Measurements from ENCODE around the gene PPP4R3A.
"Not testable (repeated sequence)": the region's sequence is repeated elsewhere in the genome, so short reads cannot be mapped to it uniquely, and the experiment has no call there.

Gene PPP4R3A

GRCh38 chr14:91506226-91506625 lies 3.9 kb downstream of the PPP4R3A start:
- no peak for FAIRE-seq
- no peak for DNase-seq (ENCODE audit: low spot score)

DNA sequence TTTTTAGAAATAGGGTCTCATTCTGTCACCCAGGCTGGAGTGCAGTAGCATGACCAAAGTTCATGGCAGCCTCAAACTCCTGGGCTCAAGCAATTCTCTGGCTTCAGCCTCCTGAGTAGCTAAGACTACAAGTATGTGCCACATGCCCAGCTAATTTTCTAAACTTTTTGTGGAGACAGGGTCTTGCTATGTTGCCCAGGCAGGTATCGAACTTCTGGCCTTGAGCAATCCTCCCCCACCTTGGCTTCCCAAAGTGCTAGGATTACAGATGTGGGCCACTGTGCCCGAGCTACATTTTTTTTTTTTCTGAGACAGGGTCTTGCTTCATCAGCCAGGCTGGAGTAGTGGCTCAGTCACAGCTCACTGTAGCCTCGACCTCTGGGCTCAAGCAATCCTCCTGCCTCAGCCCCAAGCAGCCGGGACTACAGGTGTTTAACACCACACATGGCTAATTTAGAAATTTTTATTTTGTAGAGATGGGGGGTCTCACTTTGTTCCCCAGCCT lies 7.1 kb downstream of the PPP4R3A start:
- no peak for FAIRE-seq

DNA sequence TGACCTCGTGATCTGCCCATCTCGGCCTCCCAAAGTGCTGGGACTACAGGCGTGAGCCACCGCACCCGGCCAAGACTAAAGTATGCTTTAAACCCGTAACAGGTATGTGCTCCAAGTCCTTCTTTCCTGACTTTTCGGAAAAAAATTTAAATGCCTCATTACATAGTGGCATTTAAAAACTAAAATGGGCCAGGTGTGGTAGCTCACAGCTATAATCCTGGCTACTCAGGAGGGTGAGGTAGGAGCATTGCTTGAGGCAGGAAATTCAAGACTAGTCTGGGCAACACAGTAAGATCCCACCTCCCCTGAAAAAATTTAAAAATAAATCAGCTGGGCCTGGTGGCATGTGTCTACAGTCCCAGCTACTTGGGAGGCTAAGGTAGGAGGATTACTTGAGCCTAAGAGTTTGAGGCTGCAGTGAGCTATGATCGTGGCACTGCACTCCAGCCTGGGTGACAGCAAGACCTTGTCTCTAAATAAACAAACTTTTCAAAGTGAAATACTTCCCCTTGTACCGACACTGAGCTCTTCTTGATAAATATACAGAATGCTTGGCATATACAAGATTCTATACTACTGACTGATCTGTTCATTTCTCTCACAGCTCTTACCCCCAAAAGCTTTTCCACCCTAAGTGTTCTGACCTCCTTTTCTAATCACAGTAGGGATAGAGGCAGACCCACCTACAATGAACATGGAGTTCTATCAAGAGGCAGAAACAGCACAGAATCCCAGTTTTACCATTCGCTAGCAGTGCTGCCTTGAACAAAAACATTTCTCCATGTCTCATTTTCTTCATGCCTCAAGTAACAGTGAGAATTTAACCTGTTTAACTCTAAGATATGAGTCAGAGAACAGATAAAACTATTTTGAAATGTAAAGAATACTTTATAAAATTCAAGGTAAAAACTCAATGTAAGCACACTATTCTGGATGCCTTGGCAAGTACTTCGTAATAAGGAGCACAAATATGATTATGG lies 7.9 kb downstream of the PPP4R3A start:
- DNase-seq (ENCODE audit: low spot score) (no peak), FAIRE-seq (no peak)

More for the DNA sequence above, 7.1 kb downstream of the PPP4R3A start:
- no peak for DNase-seq (ENCODE audit: low spot score)

DNA sequence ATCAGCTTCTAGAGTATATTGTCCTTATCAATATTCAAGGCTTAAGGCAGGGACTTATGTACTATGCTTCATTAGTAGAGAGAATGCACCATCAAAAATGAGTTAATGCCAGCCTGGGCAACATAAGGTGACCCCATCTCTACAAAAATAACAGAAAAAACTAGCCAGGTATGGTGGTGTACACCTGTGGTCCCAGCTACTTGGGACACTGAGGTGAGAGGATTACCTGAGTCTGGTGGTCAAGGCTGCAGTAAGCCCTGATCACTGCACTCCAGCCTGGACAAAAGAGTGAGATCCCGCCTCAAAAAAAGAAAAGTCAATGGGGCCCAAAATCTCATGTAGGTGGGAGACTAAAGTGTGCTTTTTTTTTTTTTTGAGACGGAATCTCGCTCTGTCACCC lies 8.8 kb downstream of the PPP4R3A start:
- no peak for DNase-seq (ENCODE audit: low spot score)
- FAIRE-seq, result no peak

DNA sequence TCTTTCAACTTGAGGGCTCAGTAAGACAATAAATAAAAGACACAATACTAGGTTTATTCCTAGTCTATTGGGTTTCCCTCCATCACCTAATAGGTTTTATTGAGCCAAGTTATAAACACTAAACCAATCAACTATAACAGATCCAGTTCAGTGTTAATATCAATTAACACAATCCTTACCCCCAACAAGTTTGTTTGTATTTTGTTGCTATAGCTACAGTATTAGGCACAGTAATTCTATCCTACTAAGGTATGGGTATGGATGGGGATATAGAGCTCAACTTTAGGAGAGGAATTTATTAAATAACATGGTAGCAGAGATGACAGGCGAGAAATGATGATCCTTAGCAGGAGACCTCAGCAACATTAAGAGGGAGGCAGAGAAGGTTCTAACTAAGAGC lies 13.3 kb downstream of the PPP4R3A start:
- FAIRE-seq (no peak), DNase-seq (ENCODE audit: low spot score) (peak; percentile 6)

DNA sequence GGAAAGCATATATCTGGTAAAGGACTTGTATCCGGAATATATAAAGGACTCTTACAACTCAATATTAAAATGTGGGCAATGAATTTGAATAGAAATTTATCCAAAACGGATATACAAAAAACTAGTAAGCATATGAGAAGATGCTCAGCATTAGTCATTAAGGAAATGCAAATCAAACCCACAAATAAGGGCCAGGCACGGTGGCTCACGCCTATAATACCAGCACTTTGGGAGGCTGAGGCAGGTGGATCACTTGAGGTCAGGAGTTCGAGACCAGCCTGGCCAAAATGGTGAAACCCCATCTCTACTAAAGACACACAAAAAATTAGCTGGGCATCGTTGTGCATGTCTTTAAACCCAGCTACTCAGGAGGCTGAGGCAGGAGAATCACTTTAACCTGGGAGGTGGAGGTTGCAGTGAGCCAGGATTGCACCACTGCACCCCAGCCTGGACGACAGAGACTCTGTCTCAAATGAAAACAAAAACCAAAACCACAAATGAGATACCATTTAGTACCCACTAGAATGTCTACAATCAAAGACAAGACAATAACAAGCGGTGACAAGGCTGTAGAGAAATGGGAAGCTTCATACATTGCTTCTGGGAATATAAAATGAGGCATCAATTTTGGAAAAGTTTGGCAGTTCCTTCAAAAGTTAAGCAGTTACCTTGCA lies 15.6 kb downstream of the PPP4R3A start:
- DNase-seq (ENCODE audit: low spot score); FAIRE-seq: not testable (repeated sequence)

DNA sequence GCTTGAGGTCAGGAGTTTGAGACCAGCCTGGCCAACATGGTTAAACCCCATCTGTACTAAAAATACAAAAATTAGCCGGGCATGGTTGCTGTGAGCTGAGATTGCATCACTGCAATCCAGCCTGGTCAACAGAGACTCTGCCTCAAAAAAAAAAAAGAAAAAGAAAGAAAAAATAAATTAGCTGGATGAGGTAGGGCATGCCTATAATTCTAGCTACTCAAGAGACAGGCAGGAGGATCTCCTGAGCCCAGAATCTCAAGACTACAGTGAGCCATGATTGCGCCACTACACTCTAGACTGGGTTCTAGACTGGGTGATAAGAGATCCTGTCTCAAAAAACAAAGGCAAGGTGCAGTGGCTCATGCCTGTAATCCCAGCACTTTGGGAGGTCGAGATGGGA lies 16.9 kb downstream of the PPP4R3A start:
- DNase-seq (ENCODE audit: low spot score) (no peak), FAIRE-seq (no peak)

GRCh38 chr14:91484744-91485143 lies 25.4 kb downstream of the PPP4R3A start:
- DNase-seq (ENCODE audit: low spot score) (no peak), FAIRE-seq (no peak)

- FAIRE-seq (no peak), DNase-seq (ENCODE audit: low spot score) (no peak)
Observed at GRCh38 chr14:91484186-91484585, 25.9 kb downstream of the PPP4R3A start.

- FAIRE-seq (no peak), DNase-seq (ENCODE audit: low spot score) (no peak)
Observed at GRCh38 chr14:91482263-91483013, 27.7 kb downstream of the PPP4R3A start.

DNA sequence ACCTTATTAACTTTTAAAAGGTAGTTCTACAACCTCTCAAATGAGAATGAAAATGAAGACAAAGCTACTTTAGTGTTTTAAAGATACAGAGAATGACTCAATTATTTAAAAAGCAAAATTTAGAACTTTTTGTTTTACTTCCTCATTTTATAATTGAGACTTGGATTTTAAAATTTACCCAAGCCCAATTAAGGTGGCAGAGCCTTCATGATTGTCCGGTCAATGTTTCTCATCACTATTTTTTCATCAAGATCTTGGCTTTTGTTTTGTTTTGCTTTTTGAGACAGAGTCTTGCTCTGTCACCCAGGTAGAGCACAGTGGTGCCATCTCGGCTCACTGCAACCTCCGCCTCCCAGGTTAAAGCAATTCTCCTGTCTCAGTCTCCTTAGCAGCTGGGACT lies 32.7 kb downstream of the PPP4R3A start:
- no peak for FAIRE-seq
- no peak for DNase-seq (ENCODE audit: low spot score)

- FAIRE-seq (no peak), DNase-seq (ENCODE audit: low spot score) (no peak)
Observed at GRCh38 chr14:91473046-91473445, 37.1 kb downstream of the PPP4R3A start.

DNA sequence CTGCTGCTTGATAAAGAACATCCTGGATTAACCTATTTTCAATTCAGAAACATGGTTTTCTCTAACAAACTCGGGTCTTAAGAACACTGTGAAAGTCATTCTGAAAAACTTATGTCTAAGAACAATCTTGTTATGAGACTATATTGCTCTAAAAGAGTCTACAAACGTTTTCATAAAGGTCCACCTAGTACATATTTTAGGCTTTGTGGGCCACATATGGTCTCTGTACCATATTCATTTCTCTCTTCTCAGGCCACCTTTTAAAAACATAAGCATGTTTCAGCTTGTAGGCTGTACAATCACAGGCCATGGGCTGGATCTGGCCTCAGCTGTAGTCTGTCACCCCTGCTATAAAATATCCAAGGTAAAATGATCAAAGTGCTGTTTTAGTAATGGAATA lies 39.9 kb downstream of the PPP4R3A start:
- no peak for FAIRE-seq
- no peak for DNase-seq (ENCODE audit: low spot score)

DNA sequence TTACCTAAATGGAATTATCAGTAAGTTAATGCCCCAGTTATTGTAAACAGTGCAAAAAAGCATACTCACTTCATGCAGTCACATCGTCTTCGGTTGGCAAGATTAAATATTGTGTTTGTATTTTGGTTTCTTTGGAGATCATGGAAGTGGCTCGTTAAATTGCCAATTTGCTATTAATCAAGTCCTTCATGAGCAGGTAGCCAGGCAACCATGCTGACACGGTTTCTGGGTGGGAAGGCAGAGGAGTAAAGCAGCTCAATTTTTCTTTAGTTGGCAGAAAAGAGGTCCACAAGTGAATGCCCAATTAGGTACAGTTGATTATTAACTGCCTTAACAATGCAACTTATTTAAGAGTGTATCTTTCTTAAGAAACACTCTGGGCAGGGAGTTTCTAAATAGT lies 43.9 kb downstream of the PPP4R3A start:
- DNase-seq (ENCODE audit: low spot score) (no peak), FAIRE-seq (no peak)

GRCh38 chr14:91464615-91465205 lies 45.4 kb downstream of the PPP4R3A start:
- DNase-seq (ENCODE audit: low spot score), result no peak
- FAIRE-seq, result no peak

GRCh38 chr14:91458612-91459011 lies 51.5 kb downstream of the PPP4R3A start:
- no peak for FAIRE-seq

DNA sequence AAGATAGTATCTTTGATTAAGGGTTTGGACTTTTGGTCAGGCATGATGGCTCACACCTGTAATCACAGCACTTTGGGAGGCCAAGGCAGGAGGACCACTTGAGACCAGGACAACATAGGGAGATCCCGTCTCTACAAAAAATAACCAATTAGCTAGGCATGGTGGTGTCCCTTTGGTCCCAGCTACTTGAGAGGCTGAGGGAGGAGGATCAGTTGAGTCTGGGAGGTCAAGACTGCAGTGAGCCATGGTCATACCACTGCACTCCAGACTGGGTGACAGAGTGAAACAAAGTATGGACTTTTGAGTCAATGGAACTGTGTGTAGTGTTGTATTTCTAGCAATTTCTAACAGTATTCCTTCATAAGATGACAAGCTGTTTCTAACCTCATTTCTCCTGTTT lies 53.8 kb downstream of the PPP4R3A start:
- no peak for FAIRE-seq
- no peak for DNase-seq (ENCODE audit: low spot score)

More at GRCh38 chr14:91458612-91459011, 51.5 kb downstream of the PPP4R3A start:
- no peak for DNase-seq (ENCODE audit: low spot score)

- DNase-seq (ENCODE audit: low spot score) (no peak), FAIRE-seq (no peak)
Observed at GRCh38 chr14:91454580-91454979, 55.5 kb downstream of the PPP4R3A start.

DNA sequence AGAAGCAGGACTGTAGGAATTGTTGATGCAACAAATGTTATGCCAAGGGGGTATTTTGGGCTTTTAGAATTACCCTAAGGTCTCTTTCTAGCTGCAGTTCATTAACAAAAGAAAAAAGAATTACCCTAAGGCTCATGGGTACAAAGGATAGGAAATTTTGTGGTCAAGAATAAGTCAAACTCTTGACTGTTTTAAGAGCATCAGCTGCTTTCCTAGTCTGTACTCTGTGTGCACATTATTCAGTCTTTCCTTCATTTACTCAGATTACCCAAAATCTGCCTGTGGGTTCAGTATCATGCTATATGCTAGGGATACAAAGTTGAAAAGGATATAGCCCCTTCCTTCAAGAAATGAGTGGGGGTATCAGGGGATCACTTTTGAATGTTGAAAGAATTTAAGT lies 56.0 kb downstream of the PPP4R3A start:
- FAIRE-seq, result no peak

DNA sequence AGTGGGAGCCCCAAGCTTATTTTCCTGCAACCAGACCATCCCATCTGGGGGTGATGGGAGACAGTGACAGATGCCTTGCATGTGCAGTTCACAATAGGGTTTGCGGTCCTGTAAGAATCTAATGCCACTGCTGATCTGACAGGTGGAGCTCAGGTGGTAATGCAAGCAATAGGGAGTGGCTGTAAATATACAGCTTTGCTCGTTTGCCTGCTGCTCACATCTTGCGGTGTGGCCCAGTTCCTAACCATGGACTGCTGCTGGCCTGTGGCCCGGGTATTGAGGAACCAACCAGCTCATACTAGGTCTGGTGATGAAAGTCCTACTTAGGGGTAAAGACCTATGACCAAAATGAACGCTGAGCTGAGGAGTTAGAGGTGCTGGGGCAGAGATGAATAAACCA lies 56.4 kb downstream of the PPP4R3A start:
- FAIRE-seq (no peak), DNase-seq (ENCODE audit: low spot score) (no peak)

More for the DNA sequence above, 56.0 kb downstream of the PPP4R3A start:
- DNase-seq (ENCODE audit: low spot score), result no peak

DNA sequence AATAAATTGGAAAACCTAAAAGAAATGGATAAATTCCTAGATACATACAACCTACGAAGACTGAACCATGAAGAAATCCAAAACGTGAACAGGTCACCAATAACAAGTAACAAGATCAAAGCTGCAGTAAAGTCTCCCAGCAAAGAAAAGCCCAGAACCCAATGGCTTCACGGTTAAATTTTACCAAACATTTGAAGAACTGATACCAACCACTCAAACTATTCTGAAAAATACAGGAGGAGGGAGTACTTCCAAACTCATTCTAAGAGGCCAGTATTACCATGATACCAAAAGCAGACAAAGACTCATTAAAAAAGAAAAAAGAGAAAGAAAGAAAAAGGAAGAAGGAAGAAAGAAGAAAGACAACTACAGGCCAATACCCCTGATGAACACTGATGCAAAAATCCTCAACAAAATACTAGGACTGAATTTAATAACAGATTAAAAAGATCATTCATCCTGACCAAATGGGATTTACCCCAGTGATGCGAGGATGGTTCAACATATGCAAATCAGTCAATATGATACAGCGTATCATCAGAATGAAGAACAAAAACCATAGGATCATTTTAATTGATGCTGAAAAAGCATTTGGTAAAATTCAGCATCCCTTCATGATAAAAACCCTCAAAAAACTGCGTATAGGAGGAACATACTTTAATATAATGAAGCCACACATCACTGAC lies 65.6 kb downstream of the PPP4R3A start:
- DNase-seq (ENCODE audit: low spot score), result no peak

More for the DNA sequence above, 65.6 kb downstream of the PPP4R3A start:
- no peak for FAIRE-seq

Data from RCC 7860 (cell line).